ENCODE results near the gene CCL5. TPM values are rescaled to one million over a fixed set of nuclear protein-coding genes. Genes with fewer than 3 reads are reported as not detected.

Gene CCL5
- total and polyA plus RNA-seq, 2 donors (not counting 3 experiments of a cell fraction or from before 2014, with no cell fraction given) = not detected

GRCh38 chr17:35844547-35844946, 35.6 kb downstream of the CCL5 start:
- H3K4me1 ChIP-seq (ENCODE audit: control insufficient read depth, extremely low read depth, insufficient read depth, low read length) = no peaks in the 10 kb centered on the region
- H3K9ac ChIP-seq (replicated peaks; ENCODE audit: extremely low read depth, insufficient read depth, low read length) = no peak overlapping the region
- peaks cover 5% of the 10 kb centered on the region for H3K79me2 ChIP-seq (ENCODE audit: control insufficient read depth, insufficient read depth, low read length)
- dilution Hi-C loops (cut with MboI; ENCODE audit: extremely low pct_ligation_motif_present, low sequenced_read_pairs) (no loop called here), intact Hi-C loops (cut with micrococcal nuclease) (loop anchor here (10.0 kb wide), 2 partner anchors 100 to 230 kb away; partner anchors contain the start of gene LYZL6)
- H3K4me3 ChIP-seq (replicated peaks in 1 of 3; ENCODE audit: insufficient read depth in 1 of 3, low read depth in 1 of 3, low read length in 3 of 3) = no peak overlapping the region
- no peaks in the 10 kb centered on the region for H4K20me1 ChIP-seq (replicated peaks; ENCODE audit: control insufficient read depth, extremely low read depth, insufficient read depth, low read length)
- H2AFZ ChIP-seq (ENCODE audit: low read depth, low read length) = no peak overlapping the region
- no peaks in the 10 kb centered on the region for H3K9me1 ChIP-seq (replicated peaks; ENCODE audit: control insufficient read depth, extremely low read depth, insufficient read depth, low read length)
- no peak for DNase-seq (ENCODE audit: low read depth, low spot score)
- H3K4me2 ChIP-seq (ENCODE audit: insufficient read depth, low read length) = no peak overlapping the region
- CTCF ChIA-PET = no interaction called here
- no peak for FAIRE-seq
- peaks cover 37 to 39% of the 10 kb centered on the region in 2 experiments for H3K36me3 ChIP-seq (ENCODE audit: control insufficient read depth in 2 of 2, extremely low read depth in 1 of 2, insufficient read depth in 2 of 2, low read length in 2 of 2)
- TF ChIP-seq JUN (IDR thresholded peaks at IDR 0.05; ENCODE audit: borderline replicate concordance, insufficient read depth, insufficient read length, low read depth) (no peak), GATA2 (IDR thresholded peaks at IDR 0.05; ENCODE audit: insufficient read depth, insufficient read length, low read depth, low read length) (no peak), POLR2A (IDR thresholded peaks at IDR 0.05; ENCODE audit: low read depth, low read length) (no peak), MYC (IDR thresholded peaks at IDR 0.05; ENCODE audit: low read depth, low read length) (no peak), FOS (IDR thresholded peaks at IDR 0.05; ENCODE audit: borderline replicate concordance, insufficient read depth, low read length) (no peak), EZH2 (IDR thresholded peaks at IDR 0.05; ENCODE audit: borderline replicate concordance, low read depth, low read length, severe bottlenecking) (no peak), POLR2AphosphoS5 (IDR thresholded peaks at IDR 0.05; ENCODE audit: insufficient read depth, low read depth, low read length) (no peak), MAX (IDR thresholded peaks at IDR 0.05; ENCODE audit: insufficient read depth, insufficient read length) (no peak)
- TF ChIP-seq, protein P1, sequence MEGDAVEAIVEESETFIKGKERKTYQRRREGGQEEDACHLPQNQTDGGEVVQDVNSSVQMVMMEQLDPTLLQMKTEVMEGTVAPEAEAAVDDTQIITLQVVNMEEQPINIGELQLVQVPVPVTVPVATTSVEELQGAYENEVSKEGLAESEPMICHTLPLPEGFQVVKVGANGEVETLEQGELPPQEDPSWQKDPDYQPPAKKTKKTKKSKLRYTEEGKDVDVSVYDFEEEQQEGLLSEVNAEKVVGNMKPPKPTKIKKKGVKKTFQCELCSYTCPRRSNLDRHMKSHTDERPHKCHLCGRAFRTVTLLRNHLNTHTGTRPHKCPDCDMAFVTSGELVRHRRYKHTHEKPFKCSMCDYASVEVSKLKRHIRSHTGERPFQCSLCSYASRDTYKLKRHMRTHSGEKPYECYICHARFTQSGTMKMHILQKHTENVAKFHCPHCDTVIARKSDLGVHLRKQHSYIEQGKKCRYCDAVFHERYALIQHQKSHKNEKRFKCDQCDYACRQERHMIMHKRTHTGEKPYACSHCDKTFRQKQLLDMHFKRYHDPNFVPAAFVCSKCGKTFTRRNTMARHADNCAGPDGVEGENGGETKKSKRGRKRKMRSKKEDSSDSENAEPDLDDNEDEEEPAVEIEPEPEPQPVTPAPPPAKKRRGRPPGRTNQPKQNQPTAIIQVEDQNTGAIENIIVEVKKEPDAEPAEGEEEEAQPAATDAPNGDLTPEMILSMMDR (IDR thresholded peaks at IDR 0.05; ENCODE audit: extremely low read depth in 1 of 2, insufficient read depth in 1 of 2, low read depth in 1 of 2, low read length in 2 of 2) = no peak
- no peaks in the 10 kb centered on the region for H3K9me3 ChIP-seq (replicated peaks; ENCODE audit: control insufficient read depth, insufficient read depth, low read length)
- no TSS peak for BruUV-seq (replicated peaks)
- no peak overlapping the region for H3K27ac ChIP-seq (ENCODE audit: insufficient read depth, low read depth, low read length)
- POLR2A ChIA-PET = no interaction called here
- H3K27me3 ChIP-seq (ENCODE audit: control insufficient read depth in 2 of 2, insufficient read depth in 2 of 2, low read length in 2 of 2) = no peaks in the 10 kb centered on the region

Measured in endothelial cell of umbilical vein (primary cell).